ENCODE data around the gene SLAIN2.

The SLAIN2 gene

GRCh38 chr4:48369771-48370170, 28.4 kb downstream of the SLAIN2 start:
- DNase-seq (ENCODE audit: low read depth in 3 of 3): no peak

- no peak for DNase-seq (ENCODE audit: low read depth in 3 of 3)
Observed at GRCh38 chr4:48370260-48371134, 29.2 kb downstream of the SLAIN2 start.

- no peak for DNase-seq (ENCODE audit: low read depth in 3 of 3)
Observed at GRCh38 chr4:48372272-48372671, 30.9 kb downstream of the SLAIN2 start.

- DNase-seq (ENCODE audit: low read depth in 3 of 3): no peak
Observed at GRCh38 chr4:48375651-48376304, 34.4 kb downstream of the SLAIN2 start.

- DNase-seq (ENCODE audit: low read depth in 3 of 3): no peak
Observed at GRCh38 chr4:48379587-48380180, 38.4 kb downstream of the SLAIN2 start.

- DNase-seq (ENCODE audit: low read depth in 3 of 3): no peak
Observed at GRCh38 chr4:48380583-48381167, 39.3 kb downstream of the SLAIN2 start.

GRCh38 chr4:48388525-48389154, 47.3 kb downstream of the SLAIN2 start:
- DNase-seq (ENCODE audit: low read depth in 3 of 3): no peak

GRCh38 chr4:48396043-48396442, 54.7 kb downstream of the SLAIN2 start:
- no peak for DNase-seq (ENCODE audit: low read depth in 3 of 3)

GRCh38 chr4:48400416-48400815, 59.1 kb downstream of the SLAIN2 start:
- DNase-seq (ENCODE audit: low read depth in 3 of 3): no peak

GRCh38 chr4:48403358-48403757, 62.0 kb downstream of the SLAIN2 start:
- no peak for DNase-seq (ENCODE audit: low read depth in 3 of 3)

- no peak for DNase-seq (ENCODE audit: low read depth in 3 of 3)
Observed at GRCh38 chr4:48403779-48404178, 62.5 kb downstream of the SLAIN2 start.

GRCh38 chr4:48405924-48406323, 64.6 kb downstream of the SLAIN2 start:
- no peak for DNase-seq (ENCODE audit: low read depth in 3 of 3)

- no peak for DNase-seq (ENCODE audit: low read depth in 3 of 3)
Observed at GRCh38 chr4:48409203-48409602, 67.9 kb downstream of the SLAIN2 start.

GRCh38 chr4:48410812-48411211, 69.5 kb downstream of the SLAIN2 start:
- DNase-seq (ENCODE audit: low read depth in 3 of 3): no peak

- no peak for DNase-seq (ENCODE audit: low read depth in 3 of 3)
Observed at GRCh38 chr4:48420144-48420543, 78.8 kb downstream of the SLAIN2 start.

GRCh38 chr4:48421101-48421500, 79.8 kb downstream of the SLAIN2 start:
- no peak for DNase-seq (ENCODE audit: low read depth in 3 of 3)

GRCh38 chr4:48428926-48429325, 87.6 kb downstream of the SLAIN2 start:
- no peak for DNase-seq (ENCODE audit: low read depth in 3 of 3)

GRCh38 chr4:48429709-48430474, 88.6 kb downstream of the SLAIN2 start:
- no peak for DNase-seq (ENCODE audit: low read depth in 3 of 3)

- DNase-seq (ENCODE audit: low read depth in 3 of 3): no peak
Observed at GRCh38 chr4:48431401-48431800, 90.1 kb downstream of the SLAIN2 start.

GRCh38 chr4:48432017-48432416, 90.7 kb downstream of the SLAIN2 start:
- DNase-seq (ENCODE audit: low read depth in 3 of 3): no peak

- DNase-seq (ENCODE audit: low read depth in 3 of 3): no peak
Observed at GRCh38 chr4:48436318-48436717, 95.0 kb downstream of the SLAIN2 start.
